ENCODE data around the gene BTD. TPM values are rescaled to one million over a fixed set of nuclear protein-coding genes. Genes with fewer than 3 reads are reported as not detected.

The BTD gene, protein sequence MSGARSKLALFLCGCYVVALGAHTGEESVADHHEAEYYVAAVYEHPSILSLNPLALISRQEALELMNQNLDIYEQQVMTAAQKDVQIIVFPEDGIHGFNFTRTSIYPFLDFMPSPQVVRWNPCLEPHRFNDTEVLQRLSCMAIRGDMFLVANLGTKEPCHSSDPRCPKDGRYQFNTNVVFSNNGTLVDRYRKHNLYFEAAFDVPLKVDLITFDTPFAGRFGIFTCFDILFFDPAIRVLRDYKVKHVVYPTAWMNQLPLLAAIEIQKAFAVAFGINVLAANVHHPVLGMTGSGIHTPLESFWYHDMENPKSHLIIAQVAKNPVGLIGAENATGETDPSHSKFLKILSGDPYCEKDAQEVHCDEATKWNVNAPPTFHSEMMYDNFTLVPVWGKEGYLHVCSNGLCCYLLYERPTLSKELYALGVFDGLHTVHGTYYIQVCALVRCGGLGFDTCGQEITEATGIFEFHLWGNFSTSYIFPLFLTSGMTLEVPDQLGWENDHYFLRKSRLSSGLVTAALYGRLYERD
- 20.8 and 40.9 TPM in 2 replicates for total RNA-seq

DNA sequence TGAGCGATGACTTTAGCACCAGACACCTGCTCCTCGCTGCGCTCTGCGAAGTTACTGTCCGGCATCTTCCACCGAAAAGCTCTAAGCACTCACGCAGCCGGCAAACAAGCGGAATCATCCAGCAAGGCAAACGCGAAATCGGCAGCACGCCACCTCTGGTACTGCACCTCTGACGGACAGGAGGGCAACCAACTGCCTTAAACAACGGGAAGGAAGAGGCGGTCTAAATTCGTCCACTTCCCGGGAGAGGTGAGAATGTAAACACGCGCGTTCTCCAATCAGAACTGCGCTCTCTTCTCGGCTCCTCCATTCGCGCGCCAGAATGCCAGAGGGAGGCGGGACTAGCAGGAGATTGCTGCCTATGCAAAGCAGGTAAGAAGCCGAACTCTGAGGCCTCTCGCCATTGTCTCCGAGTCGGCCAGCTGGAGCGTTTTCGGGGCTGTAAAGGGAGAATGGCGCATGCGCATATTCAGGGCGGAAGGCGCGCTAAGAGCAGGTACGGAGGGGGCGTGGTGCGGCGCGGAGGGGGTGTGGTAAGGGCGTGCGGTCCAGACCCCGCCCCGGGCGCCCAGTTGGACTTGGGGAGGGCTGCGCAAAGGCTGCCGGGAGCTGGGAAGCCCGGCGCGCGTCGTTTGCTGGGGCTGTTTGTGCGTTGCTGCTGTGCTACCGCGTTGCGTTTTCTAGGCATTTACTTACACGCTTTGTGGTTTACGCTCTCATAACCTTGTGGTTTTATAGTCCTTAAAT lies at the start of gene BTD, which contains the start of gene HACL1:
BTD (plus strand) TSS at position 347 of the 747 bp plus-strand sequence. CDS start 33,695 bp downstream, outside the sequence.
HACL1 (minus strand) TSS at position 171 of the 747 bp plus-strand sequence; CDS start at position 65, 106 bp downstream.

Other genes starting within 250 kb of the BTD start
- gene METTL6, start 174.2 kb upstream of the BTD start, total RNA-seq: 23.4 and 31.3 TPM in 2 replicates
- 22.5 and 27.9 TPM in 2 replicates for gene EAF1, start 174.1 kb upstream of the BTD start, total RNA-seq
- gene COLQ, start 80.0 kb upstream of the BTD start, total RNA-seq: 0.46 and 0.97 TPM in 2 replicates
- 40.4 and 42.2 TPM in 2 replicates for gene HACL1, start 176 bp upstream of the BTD start, total RNA-seq
- 131 and 136 TPM in 2 replicates for gene ANKRD28, start 196.2 kb downstream of the BTD start, total RNA-seq

Data from epithelial cell of umbilical artery (primary cell).